K562 (cell line): Measurements from ENCODE around the gene ECI1. TPM values are rescaled to one million over a fixed set of nuclear protein-coding genes. Genes with fewer than 3 reads are reported as not detected.
"Not testable (repeated sequence)": the region's sequence is repeated elsewhere in the genome, so short reads cannot be mapped to it uniquely, and the experiment has no call there.

Source experiments
- ATAC-seq: fragments of 200-7000 bp; cut with Tn5 transposase; 3 replicates; pipeline ENCODE4 v1.9.1; 2020; ENCODE audit warnings: moderate library complexity
- BruUV-seq: library from RNA; stranded (reverse); fragments of 400-500 nt; replicated peaks from 2 replicates; lab custom pipeline; 2021; lab: Mats Ljungman, UMichigan
- CTCF ChIA-PET: fragments of 300-600 bp; formaldehyde crosslinking; extraction: SDS; loops from one replicate; lab custom pipeline; 2021; ENCODE audit warnings: low intra/inter-chr PET ratio; lab: Yijun Ruan, JAX
- POLR2A ChIA-PET: fragments of 300-600, 350-650 bp; sonication (Branson Sonifier 250); formaldehyde crosslinking; extraction: SDS; loops from one replicate; lab custom pipeline; 2021; ENCODE audit warnings: antibody characterized with exemption, inconsistent platforms; lab: Yijun Ruan, JAX
- DNase-seq, 4 experiments: peaks; one replicate each; pipeline versions ENCODE4 v3.0.0 to v3.0.0-alpha.2; 2011 to 2018; ENCODE audit warnings: low spot score in 3 of 4, mixed read lengths in 3 of 4; ENCODE audit errors: extremely low read depth in 1 of 4
- FAIRE-seq: peaks from 2 replicates; lab custom pipeline; 2011; peaks lifted over from hg19 to GRCh38; lab: Jason Lieb, UNC
- H2AFZ ChIP-seq: 2 replicates; pipeline ENCODE4 v1.6.0; 2011; ENCODE audit warnings: low read depth, low read length, control low read depth, inconsistent platforms
- H3K27ac ChIP-seq: fragments of 200-600 bp; 3 replicates; pipeline ENCODE4 v1.8.0; 2011; ENCODE audit warnings: low read depth, mild to moderate bottlenecking, control low read depth, inconsistent platforms, low read length, moderate library complexity, mixed read lengths; ENCODE audit errors: extremely low read depth
- H3K27me3 ChIP-seq, 2 experiments: fragments of 300-600 bp in 1 of 2; 2 replicates in 1 of 2; 3 replicates in 1 of 2; pipeline versions ENCODE4 v1.6.0 to v1.8.0; 2011; ENCODE audit warnings: inconsistent platforms in 2 of 2, low read length in 2 of 2, mild to moderate bottlenecking in 1 of 2, mixed read lengths in 1 of 2, moderate library complexity in 1 of 2; ENCODE audit not compliant: control insufficient read depth in 2 of 2, insufficient read depth in 2 of 2
- H3K36me3 ChIP-seq: fragments of 300-600 bp; 3 replicates; pipeline ENCODE4 v1.8.0; 2011; ENCODE audit warnings: mild to moderate bottlenecking, low read length, inconsistent platforms; ENCODE audit not compliant: control insufficient read depth, insufficient read depth
- H3K4me1 ChIP-seq, 2 experiments: fragments of 200-600 bp in 1 of 2; replicated peaks in 1 of 2; 2 replicates in 1 of 2; 3 replicates in 1 of 2; pipeline versions ENCODE4 v1.5.1 to v1.8.0; 2011; ENCODE audit warnings: inconsistent platforms in 2 of 2, low read length in 2 of 2, mild to moderate bottlenecking in 1 of 2, mixed read lengths in 1 of 2, moderate library complexity in 1 of 2; ENCODE audit not compliant: control insufficient read depth in 2 of 2, insufficient read depth in 2 of 2
- H3K4me2 ChIP-seq: 2 replicates; pipeline ENCODE4 v1.6.1; 2011; ENCODE audit warnings: low read length, control low read depth, inconsistent platforms, mixed read lengths; ENCODE audit not compliant: insufficient read depth
- H3K4me3 ChIP-seq: fragments of 200-600 bp; sonication (generic), shearing (Covaris generic); 2 replicates; pipeline ENCODE4 v1.5.1; 2016; ENCODE audit warnings: control low read depth, inconsistent platforms
- H3K79me2 ChIP-seq: fragments of 200-600 bp; 3 replicates; pipeline ENCODE4 v1.8.0; 2011; ENCODE audit warnings: low read length, inconsistent platforms; ENCODE audit not compliant: control insufficient read depth, insufficient read depth
- H3K9ac ChIP-seq, 2 experiments: 2 replicates each; pipeline versions ENCODE4 v1.6.0 to v1.6.1; 2011; ENCODE audit warnings: low read depth in 2 of 2, low read length in 2 of 2, control low read depth in 1 of 2, inconsistent platforms in 1 of 2, mild to moderate bottlenecking in 1 of 2, mixed read lengths in 1 of 2; ENCODE audit not compliant: insufficient read depth in 1 of 2
- H3K9me1 ChIP-seq: one replicate; pipeline ENCODE4 v1.6.0; 2011; ENCODE audit warnings: inconsistent platforms, mild to moderate bottlenecking, low read length, moderate library complexity; ENCODE audit not compliant: control insufficient read depth, insufficient read depth
- H3K9me3 ChIP-seq: replicated peaks from 2 replicates; pipeline ENCODE4 v1.5.1; 2011; ENCODE audit warnings: low read depth, low read length, inconsistent platforms; ENCODE audit not compliant: control insufficient read depth, insufficient read depth
- H4K20me1 ChIP-seq: replicated peaks from 2 replicates; pipeline ENCODE4 v1.6.1; 2011; ENCODE audit warnings: low read length, inconsistent platforms, mixed read lengths; ENCODE audit not compliant: control insufficient read depth, insufficient read depth
- ELK1 ChIP-seq: sonication (generic); formaldehyde crosslinking; IDR thresholded peaks from 2 replicates; pipeline ENCODE4 v1.8.1; 2022; ENCODE audit warnings: missing genetic modification reagents
- ETV5 ChIP-seq: sonication (generic); formaldehyde crosslinking; IDR thresholded peaks from 2 replicates; pipeline ENCODE4 v1.4.0; 2020; ENCODE audit warnings: low read depth, mild to moderate bottlenecking, missing genetic modification reagents
- FOXP1 ChIP-seq: sonication (generic); formaldehyde crosslinking; IDR thresholded peaks from 2 replicates; pipeline ENCODE4 v1.8.0; 2022; ENCODE audit warnings: mild to moderate bottlenecking, missing genetic modification reagents
- GABPB1 ChIP-seq: sonication (generic); formaldehyde crosslinking; IDR thresholded peaks from 2 replicates; pipeline ENCODE4 v1.8.0; 2022; ENCODE audit warnings: mild to moderate bottlenecking, missing genetic modification reagents
- HNRNPL ChIP-seq: fragments of 200-400 bp; formaldehyde crosslinking; IDR thresholded peaks from 2 replicates; pipeline ENCODE4 v1.6.1; 2017; ENCODE audit warnings: low read depth, mild to moderate bottlenecking, low read length
- KAT7 ChIP-seq: sonication (generic); formaldehyde crosslinking; IDR thresholded peaks from 2 replicates; pipeline ENCODE4 v1.8.0; 2022; ENCODE audit warnings: missing genetic modification reagents, mild to moderate bottlenecking, borderline replicate concordance
- MYBL2 ChIP-seq, 2 experiments: fragments of 450-650 bp in 1 of 2; sonication (generic) in 1 of 2; formaldehyde crosslinking in 1 of 2; IDR thresholded peaks; 2 replicates each; pipeline versions ENCODE4 v1.6.1 to v1.8.1; 2017 to 2022; ENCODE audit warnings: borderline replicate concordance in 1 of 2, inconsistent platforms in 1 of 2, low read depth in 1 of 2, mild to moderate bottlenecking in 1 of 2, missing genetic modification reagents in 1 of 2, moderate library complexity in 1 of 2
- PCBP1 ChIP-seq: fragments of 200-400 bp; formaldehyde crosslinking; IDR thresholded peaks from 2 replicates; pipeline ENCODE4 v1.6.1; 2018; ENCODE audit warnings: mild to moderate bottlenecking, low read depth, low read length; ENCODE audit not compliant: poor library complexity, severe bottlenecking
- RBM25 ChIP-seq: fragments of 200-400 bp; formaldehyde crosslinking; IDR thresholded peaks from 2 replicates; pipeline ENCODE4 v1.6.1; 2018; ENCODE audit warnings: low read length, low read depth, moderate library complexity; ENCODE audit not compliant: severe bottlenecking
- UBTF ChIP-seq, 2 experiments: IDR thresholded peaks; 2 replicates each; pipeline ENCODE4 v1.6.1; 2012; ENCODE audit warnings: improper control_type of control experiment in 2 of 2, low read depth in 2 of 2, low read length in 2 of 2, borderline replicate concordance in 1 of 2
- WGBS: fragments of 100-300 bp; shearing (Covaris generic); methylation state at CpG from one replicate; pipeline ENCODE4 v1.1.6; 2016; ENCODE audit warnings: low coverage, mixed read lengths; ENCODE audit not compliant: insufficient coverage; ENCODE audit errors: missing lambda C conversion rate; 5-methylcytosine and 5-hydroxymethylcytosine counted together
- in situ Hi-C: fragments of 300-500 bp; cut with MboI; formaldehyde crosslinking; loops from 4 replicates; pipeline ENCODE4 v1.15.0; 2018; ENCODE audit warnings: inconsistent platforms, mixed read lengths
- intact Hi-C: fragments of 100-400 bp; cut with micrococcal nuclease; formaldehyde crosslinking; loops from 2 replicates; pipeline ENCODE4 v1.14.2; 2022
- polyA plus RNA-seq, 8 experiments: library from polyadenylated mRNA; depleted of rRNA in 4 of 8; stranded (reverse) in 5 of 8; unstranded in 3 of 8; fragments of >200 nt; fragmentation: Nextera tagmentation in 2 of 8; fragmentation: Illumina TruSeq in 1 of 8; extraction: Ambion mirVana in 2 of 8; extraction: Trizol in 1 of 8; gene quantifications; 2 replicates each; pipeline versions ENCODE4 v1.2.1 to v1.2.3, GENCODE V29; 2011 to 2014; ENCODE audit warnings: inconsistent platforms in 1 of 8, missing spikeins in 1 of 8
- total RNA-seq, 7 experiments: library from RNA; depleted of rRNA in 6 of 7; stranded (reverse); fragments of >200 nt in 6 of 7; fragmentation: Illumina TruSeq in 2 of 7; extraction: Trizol in 2 of 7; gene quantifications; 2 replicates each; pipeline versions ENCODE4 v1.2.1 to v1.2.3, GENCODE V29; 2011 to 2021; ENCODE audit warnings: low replicate concordance in 1 of 7
- TF ChIP-seq, protein P1 (sequence below), 3 experiments: fragments of 200-800 bp in 1 of 3; fragments of 250-450 bp in 1 of 3; fragments of 450-650 bp in 1 of 3; sonication (Bioruptor Pico) in 1 of 3; sonication (Bioruptor generic) in 1 of 3; formaldehyde crosslinking in 1 of 3; IDR thresholded peaks; 2 replicates each; pipeline versions ENCODE4 v1.6.1 to v1.8.0; 2016 to 2022; ENCODE audit warnings: mild to moderate bottlenecking in 2 of 3, missing genetic modification characterization in 2 of 3, missing compliant biosample characterization in 1 of 3, moderate library complexity in 1 of 3

Gene ECI1
- total and polyA plus RNA-seq, 9 of the 15 experiments (the other 6 are each of a cell fraction or from before 2014, with no cell fraction given), result 4.7 to 189 (median 54.0) TPM

GRCh38 chr16:2267505-2267912 is 16.1 kb upstream of the ECI1 start:
- ATAC-seq (peak; percentile 85), DNase-seq (peak in 3 of 4 experiments; percentile 65 to 72 (median 66))
- WGBS, result under 1% methylated on average over 24 of the region's 54 CpGs
- Histone ChIP-seq H3K79me2 (peaks cover 79% of the 10 kb centered on the region), H4K20me1 (peaks cover 27% of the 10 kb centered on the region), H2AFZ (peak overlapping the region; percentile 99), H3K4me2 (peak overlapping the region; percentile 92; the same call in 1 of the 2 replicates), H3K27ac (peak overlapping the region; percentile 98), H3K4me3 (peak overlapping the region; percentile 79), H3K9ac (peak overlapping the region; percentile 88 to 100), H3K4me1 (peaks cover 13 to 55% of the 10 kb centered on the region in 2 experiments; a peak in 4 of 5 replicates), H3K36me3 (peaks cover 43% of the 10 kb centered on the region)
- FAIRE-seq; POLR2A ChIA-PET; in situ Hi-C loops; CTCF ChIA-PET; H3K9me1 ChIP-seq; H3K27me3 ChIP-seq; BruUV-seq; H3K9me3 ChIP-seq; TF ChIP-seq MYBL2 (IDR thresholded peaks at IDR 0.05; ENCODE audit: low read depth): not testable (repeated sequence)
- intact Hi-C loops, result loop anchor here (5.0 kb wide), 1 partner anchor 245 kb away; no protein-coding TSS in a partner anchor
- TF ChIP-seq FOXP1 (CRISPR knock-in tag) (peak; percentile 68; the same call in 1 of the 2 replicates), RBM25 (peak; percentile 41), ETV5 (CRISPR knock-in tag) (peak; percentile 65; the same call in 1 of the 2 replicates), UBTF (IDR thresholded peaks at IDR 0.05; ENCODE audit: borderline replicate concordance in 1 of 2, low read depth in 2 of 2, low read length in 2 of 2) (0 out of 4 replicates have a peak, but pooled peaks of 1 of the 2 experiments have one; percentile 49), MYBL2 (CRISPR knock-in tag; IDR thresholded peaks at IDR 0.05; ENCODE audit: borderline replicate concordance) (peak; percentile 16; the same call in 1 of the 2 replicates), ELK1 (CRISPR knock-in tag) (0 out of 2 replicates have a peak, but pooled peaks have one; percentile 41), HNRNPL (0 out of 2 replicates have a peak, but pooled peaks have one; percentile 47), PCBP1 (peak; percentile 89), GABPB1 (CRISPR knock-in tag) (0 out of 2 replicates have a peak, but pooled peaks have one; percentile 91), KAT7 (peak; percentile 18; the same call in 1 of the 2 replicates)
- TF ChIP-seq, protein P1, sequence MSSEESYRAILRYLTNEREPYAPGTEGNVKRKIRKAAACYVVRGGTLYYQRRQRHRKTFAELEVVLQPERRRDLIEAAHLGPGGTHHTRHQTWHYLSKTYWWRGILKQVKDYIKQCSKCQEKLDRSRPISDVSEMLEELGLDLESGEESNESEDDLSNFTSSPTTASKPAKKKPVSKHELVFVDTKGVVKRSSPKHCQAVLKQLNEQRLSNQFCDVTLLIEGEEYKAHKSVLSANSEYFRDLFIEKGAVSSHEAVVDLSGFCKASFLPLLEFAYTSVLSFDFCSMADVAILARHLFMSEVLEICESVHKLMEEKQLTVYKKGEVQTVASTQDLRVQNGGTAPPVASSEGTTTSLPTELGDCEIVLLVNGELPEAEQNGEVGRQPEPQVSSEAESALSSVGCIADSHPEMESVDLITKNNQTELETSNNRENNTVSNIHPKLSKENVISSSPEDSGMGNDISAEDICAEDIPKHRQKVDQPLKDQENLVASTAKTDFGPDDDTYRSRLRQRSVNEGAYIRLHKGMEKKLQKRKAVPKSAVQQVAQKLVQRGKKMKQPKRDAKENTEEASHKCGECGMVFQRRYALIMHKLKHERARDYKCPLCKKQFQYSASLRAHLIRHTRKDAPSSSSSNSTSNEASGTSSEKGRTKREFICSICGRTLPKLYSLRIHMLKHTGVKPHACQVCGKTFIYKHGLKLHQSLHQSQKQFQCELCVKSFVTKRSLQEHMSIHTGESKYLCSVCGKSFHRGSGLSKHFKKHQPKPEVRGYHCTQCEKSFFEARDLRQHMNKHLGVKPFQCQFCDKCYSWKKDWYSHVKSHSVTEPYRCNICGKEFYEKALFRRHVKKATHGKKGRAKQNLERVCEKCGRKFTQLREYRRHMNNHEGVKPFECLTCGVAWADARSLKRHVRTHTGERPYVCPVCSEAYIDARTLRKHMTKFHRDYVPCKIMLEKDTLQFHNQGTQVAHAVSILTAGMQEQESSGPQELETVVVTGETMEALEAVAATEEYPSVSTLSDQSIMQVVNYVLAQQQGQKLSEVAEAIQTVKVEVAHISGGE (CRISPR knock-in tag; IDR thresholded peaks at IDR 0.05), result peak; percentile 20 to 85 (median 61); a peak in 3 of 6 replicates
